ENCODE data around the gene TBX22.

- TF ChIP-seq CTCF (IDR thresholded peaks at IDR 0.05) = no peak
- no peak for TF ChIP-seq POLR2A (IDR thresholded peaks at IDR 0.05)
Observed at GRCh38 chrX:80004458-80004857, 10.1 kb upstream of the TBX22 start.
